Hypothalamus (tissue), 51 donors: Measurements from ENCODE around the gene WDR27.
A peak's percentile ranks its signal among the peaks of the same experiment; 100 is the strongest.
"Not testable (repeated sequence)": the region's sequence is repeated elsewhere in the genome, so short reads cannot be mapped to it uniquely, and the experiment has no call there.

Source experiments
- DNase-seq, 51 donors: peaks; one replicate each; lab custom pipeline; 2025; lab: John Stamatoyannopoulos, UW

The WDR27 gene

DNA sequence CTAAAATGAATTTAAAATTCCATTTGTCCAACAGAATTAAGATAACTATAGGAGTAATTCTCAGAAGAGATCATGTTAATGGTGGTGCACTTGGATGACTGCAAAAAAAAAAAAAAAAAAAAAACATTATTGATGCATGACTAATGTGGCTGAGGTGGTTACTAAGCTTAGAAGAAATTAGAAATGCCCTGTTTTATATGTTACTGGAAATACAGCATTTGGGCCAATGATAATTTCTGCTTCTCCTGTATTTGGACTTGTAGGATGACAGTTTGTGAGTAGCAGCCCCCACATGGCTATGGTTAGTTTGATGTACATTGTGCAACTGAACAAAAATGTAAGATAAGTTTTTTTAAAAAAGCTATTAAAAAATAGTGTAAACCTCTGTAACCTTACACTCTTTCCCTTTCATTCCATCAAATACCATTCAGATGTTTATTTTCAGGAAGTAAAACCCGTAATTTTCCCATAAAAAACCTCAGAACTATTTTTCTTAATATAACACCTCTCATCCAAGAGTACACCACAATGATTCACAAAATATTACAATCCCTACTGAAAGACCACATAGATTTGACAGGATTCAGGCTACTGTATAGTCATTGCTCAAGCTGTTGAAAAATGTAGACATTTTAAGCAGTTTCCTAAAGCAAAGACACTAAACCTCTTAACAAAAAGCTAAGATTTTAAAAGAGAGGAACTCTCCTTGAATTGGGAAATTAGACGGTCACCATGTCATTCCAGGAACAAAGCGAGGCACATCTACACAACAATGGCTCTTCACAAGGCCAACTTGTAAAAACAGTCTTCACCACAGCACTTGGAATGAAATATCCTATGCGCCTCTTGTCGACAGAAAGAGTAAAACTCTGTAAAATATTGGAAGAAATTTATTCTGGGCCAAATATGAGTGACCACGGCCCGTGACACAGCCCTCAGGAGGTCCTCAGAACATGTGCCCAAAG is 83.0 kb downstream of the WDR27 start:
- DNase-seq: no peak

DNA sequence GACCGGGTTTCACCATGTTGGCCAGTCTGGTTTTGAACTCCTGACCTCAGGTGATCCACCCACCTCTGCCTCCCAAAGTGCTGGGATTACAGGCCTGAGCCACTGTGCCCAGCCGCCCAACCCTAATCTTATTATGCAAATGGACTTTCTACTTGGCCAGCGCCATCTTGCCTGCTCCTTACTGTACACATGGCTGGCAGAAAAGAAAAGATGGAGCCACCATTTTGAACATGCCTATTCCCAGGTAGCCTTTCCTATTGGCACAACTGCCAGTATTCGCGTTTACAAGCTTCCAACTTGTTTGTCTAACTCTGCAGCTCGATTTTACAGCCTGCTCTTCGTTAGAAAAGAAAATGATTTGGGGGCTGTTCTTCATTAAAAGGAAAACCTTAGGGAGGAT is 84.3 kb downstream of the WDR27 start:
- no peak for DNase-seq

DNA sequence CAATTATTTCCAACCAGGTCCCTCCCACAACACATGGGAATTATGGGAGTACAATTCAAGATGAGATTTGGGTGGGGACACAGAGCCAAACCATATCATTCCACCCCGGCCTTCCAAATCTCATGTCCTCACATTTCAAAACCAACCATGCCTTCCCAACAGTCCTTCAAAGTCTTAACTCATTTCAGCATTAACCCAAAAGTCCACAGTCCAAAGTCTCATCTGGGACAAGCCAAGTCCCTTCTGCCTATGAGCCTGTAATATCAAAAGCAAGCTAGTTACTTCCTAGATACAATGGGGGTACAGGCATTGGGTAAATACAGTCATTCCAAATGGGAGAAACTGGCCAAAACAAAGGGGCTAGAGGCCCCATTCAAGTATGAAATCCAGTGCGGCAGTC is 93.2 kb downstream of the WDR27 start:
- not testable (repeated sequence) for DNase-seq

DNA sequence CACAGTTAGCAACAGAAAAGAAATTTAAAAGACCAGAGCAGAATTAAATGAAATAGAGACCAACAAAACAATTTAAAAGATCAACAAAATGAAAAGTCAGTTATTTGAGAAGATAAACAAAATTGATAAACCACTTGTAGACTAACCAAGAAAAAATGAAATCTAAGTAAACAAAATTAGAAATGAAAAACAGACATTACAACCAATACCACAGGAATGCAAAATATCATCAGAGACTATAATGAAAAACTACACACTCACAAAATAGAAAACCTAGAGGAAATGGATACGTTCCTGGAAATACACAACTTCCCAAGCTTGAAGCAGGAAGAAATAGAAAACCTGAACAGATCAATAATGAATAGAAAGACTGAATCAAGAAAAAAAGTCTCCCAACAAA is 97.8 kb downstream of the WDR27 start:
- no peak for DNase-seq

DNA sequence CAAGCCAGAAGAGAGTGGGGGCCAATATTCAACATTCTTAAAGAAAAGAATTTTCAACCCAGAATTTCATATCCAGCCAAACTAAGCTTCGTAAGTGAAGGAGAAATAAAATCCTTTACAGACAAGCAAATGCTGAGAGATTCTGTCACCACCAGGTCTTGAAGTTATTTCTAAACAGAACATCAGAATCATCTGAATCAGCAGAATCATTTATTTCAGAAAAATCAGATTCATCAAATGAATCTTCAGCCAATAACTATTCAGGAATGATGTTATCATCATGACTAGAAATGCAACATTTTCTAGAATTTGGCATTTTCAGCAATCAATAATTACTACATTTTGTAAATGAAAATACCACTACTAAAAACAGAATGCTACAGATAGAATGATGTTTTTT is 100.7 kb downstream of the WDR27 start:
- not testable (repeated sequence) for DNase-seq

DNA sequence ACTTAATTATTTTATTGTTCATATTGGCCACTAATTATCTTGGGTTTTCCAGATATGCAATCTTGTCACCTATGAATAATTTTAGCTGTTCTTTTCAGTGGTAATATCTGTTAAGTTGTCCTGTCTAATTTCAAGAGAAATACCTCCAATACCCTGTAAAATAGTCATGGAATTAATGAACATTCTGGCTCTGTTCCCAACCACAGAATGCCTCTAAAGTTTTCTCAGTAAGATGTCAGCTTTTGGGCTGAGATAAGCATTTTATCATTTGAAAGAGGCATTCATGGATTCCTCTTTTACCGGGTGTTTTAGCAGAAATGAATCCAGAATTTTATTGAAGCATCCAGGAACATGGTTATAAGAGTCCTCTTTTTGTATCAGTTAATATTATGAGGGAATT is 109.3 kb downstream of the WDR27 start:
- no peak for DNase-seq

DNA sequence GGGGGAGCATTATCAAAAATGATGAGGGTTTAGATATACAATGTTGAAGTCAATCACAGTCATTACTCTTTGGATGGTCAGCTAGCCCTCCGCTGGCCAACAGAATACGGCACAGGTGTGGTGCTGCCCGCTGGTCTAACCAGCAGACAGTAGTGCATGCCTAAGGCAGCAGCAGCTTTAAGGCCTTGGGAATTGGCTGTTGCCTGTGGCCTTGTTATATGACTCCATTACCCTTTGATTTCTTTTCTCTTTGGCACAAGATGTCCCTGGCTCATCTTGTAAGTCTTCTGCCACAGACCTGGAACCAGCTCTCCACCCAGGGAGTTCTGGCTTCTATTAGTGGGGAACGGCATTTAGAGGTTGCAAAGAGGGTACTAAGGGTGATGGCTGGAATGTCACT is 110.2 kb downstream of the WDR27 start:
- no peak for DNase-seq

DNA sequence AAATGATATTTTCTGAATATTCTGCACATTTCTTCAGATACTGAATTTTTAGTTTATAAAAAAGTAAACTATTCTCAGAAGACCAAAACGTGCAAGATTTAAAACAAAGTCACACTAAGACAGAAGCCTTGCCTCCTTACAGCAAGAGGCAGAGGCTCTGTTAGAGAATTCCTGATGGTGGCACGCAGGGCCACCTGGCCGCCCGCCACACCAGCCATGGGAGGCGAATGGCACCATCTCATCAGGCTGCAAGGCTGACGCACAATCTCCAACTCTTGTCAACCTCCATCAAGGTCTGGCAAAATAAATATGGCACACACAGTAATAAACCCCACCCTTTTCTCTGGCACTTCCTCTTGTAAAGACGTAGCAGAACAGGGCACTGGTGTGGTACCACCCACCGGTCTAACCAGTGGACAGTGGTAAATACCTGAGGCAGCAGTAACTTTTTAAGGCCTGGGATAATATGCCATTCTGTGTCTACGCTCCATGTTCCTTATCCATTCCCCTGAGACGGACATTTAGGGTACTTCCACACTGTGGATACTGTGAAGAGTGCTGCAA is 111.4 kb downstream of the WDR27 start:
- no peak for DNase-seq

DNA sequence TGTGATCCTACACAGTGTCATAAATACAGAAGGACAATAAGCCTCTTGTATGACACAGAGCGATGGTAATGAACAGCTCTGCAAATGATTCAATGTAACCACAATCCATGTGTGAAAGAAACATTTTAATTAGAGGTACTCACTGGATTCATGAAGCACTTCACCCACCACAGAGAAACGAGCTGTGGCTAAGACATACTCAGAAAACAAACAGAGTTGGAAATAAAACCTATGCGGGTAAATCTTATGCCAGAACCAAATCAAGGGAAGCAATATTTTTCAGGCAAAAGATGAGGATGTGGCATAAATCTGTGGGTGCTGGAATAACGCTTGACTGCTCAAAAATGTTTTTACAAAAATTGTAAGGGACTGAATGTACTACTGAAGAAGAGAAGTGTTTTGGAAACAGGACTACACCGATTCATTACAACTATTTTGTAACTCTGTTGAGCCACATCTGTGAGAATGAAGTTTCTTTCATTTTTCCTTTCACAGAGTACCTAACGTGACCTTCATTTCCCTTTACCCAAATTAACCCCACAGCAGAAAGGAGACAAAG is 112.1 kb downstream of the WDR27 start:
- DNase-seq: no peak

DNA sequence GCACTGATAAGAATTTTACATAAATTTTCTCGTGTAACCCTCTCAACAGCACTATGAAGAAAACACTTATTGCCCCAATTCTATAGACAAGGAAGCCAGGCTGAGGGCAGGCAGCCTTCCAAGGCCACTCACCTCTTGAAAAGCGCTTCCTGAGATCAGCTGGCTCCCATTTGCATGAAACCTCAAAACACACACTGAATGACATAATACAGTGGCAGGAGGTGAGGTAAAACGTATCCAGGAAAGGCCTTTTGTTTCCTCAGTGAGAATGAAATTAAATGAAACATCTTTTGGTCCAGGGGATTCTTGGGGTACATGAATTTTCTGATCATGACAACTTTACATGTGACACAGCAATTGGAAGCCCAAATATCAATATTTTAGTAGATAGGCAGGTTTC is 112.5 kb downstream of the WDR27 start:
- DNase-seq: peak in 1 of 51 donors; percentile 4

DNA sequence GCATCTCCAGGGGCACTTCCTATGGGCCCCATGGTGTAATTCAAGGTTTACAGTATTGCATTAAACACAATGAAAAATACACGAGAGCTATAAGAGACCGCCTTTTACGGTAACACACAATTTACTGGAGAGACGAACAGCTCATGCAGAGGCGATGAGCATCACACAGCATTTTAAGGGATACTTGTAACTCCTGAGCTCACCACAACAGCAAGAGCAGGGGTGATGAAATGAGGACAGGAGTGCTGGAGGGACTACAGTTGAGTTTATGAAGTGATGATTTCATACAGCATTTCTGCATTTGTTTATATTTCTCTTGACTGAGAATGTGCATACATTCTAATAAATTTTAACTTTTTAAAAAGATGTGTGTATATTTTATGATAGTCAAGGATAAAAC is 113.9 kb downstream of the WDR27 start:
- no peak for DNase-seq

DNA sequence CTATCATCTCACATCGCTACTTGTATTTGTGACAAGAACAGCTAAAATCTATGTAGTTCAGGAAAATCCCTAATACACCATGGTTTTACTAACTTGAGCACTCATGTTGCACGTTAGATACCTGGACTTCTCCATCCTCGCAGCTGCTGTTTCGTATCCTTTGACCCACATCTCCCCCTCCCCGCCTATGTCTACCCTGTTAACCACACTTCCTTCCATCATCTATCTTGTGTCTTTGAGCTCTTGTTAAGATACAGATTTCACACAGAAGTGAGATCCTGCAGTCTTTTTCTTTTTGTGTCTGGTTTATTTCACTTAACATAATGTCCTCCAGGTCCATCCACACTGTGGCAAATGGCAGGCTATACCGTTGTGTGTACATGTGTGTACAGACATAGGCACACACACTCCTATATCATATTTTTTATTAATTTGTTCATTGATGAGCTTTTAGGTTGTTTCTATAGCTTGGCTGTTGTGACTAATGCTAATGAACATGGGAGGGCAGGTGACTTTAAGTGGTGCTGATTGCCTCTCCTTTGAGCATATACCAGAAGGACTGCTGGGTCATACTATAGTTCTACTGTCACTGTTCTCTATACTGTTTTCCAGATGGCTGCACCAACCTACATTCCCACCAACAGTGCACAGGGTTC is 117.8 kb downstream of the WDR27 start:
- no peak for DNase-seq

DNA sequence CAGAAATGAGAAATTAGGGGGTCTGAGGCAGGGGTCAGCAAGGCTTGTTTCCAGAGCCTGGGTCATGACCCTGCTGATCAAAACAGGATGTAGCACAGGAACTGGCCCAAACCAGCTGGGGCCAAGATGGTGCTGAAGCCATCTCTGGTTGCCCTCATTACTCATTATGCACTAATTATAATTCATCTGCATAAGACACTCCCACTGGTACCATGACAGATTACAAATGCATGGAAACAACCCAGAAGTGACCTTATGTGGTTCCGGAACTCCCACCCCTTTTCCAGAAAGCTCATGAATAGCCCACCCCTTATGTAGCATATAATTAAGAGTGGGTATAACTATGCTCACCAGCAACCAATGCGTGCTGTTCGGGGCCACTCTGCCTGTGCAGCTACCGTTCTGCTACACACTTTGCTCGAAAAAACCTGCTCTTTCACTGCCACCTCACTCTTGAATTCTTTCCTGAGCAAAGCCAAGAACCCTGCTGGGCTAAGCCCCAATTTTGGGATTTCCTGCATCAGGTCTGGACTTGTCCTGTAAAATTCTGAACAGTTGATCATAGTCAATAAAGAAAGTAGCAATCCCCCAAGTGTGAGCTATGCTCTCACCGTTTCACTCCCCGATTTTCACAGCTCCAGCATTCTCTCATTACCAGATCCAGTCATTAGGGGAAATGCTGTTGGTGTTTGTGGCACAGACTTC is 122.3 kb downstream of the WDR27 start:
- no peak for DNase-seq

DNA sequence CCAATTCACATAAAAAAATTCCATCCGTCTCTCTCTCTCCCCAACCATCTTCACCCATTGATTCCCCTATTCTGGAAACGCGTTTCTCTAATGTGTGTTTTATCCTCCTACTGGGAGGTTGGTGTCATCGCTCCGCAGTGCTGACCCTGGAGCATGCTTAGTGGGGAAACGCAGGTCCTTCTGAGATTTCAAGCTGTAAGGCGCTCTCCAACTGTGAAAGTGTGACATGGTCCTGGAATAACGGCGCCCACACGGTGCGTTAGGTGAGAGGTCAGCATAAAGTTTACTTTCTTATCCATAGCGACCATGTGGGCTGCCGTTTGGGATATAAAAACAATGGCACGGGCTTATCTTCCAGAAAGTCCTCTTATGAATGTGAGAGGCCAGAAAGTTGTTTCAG is 123.9 kb downstream of the WDR27 start:
- DNase-seq: no peak

DNA sequence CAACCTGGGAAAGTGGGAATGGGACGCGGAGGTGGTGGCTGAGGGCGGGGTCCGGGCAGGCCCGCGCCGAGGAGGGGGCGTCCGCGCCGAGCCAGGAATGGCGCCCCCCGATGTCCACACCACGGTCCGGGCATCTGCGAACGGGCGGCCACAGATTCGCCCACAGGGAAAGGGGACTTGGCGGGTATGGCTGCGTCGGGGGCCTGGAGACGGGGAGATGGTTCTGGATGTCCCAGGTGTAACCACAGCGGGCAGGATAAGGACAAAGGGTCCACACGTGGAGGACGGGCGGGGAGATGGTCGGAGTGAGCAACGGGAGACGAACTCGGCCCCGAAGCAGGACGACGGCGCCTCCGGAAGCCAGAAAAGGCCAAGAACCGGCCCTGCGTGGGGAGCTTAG is 124.6 kb downstream of the WDR27 start:
- DNase-seq: no peak

DNA sequence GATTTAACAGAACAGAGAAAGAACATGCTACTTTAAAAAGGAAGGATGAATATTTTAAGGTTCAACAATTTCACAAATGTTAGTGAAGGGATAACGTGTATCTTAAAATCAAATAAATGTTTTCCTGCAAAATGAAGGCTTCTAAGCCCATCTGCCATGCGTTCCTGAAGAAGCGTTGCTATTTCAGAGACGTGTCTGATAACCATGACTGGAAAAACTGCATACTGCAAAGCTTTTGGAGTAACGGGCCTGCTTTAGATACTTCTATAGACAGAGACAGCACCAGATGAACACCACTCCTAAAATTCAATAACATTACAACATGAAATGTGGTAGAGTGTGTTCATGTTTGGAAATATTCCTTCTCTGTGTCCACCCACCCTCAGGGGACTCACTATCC is 126.0 kb downstream of the WDR27 start:
- DNase-seq: no peak

DNA sequence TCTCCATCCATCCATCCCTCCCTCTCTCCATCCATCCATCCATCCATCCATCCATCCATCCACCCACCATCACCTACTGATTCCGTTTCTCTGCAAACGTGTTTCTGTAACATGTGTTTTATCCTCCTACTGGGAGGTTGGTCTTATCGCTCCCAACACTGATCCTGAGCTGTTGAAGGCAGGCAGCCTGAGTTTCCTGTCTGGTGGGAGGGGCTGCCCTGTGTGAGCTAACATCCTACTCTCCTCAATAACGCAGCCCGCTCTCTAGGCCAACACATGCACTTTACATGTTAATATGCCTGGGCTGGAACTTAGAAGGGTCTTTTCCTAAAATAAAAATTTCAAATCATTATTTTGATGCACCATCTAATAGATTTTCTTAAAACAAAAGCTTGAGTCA is 126.5 kb downstream of the WDR27 start:
- DNase-seq: no peak

DNA sequence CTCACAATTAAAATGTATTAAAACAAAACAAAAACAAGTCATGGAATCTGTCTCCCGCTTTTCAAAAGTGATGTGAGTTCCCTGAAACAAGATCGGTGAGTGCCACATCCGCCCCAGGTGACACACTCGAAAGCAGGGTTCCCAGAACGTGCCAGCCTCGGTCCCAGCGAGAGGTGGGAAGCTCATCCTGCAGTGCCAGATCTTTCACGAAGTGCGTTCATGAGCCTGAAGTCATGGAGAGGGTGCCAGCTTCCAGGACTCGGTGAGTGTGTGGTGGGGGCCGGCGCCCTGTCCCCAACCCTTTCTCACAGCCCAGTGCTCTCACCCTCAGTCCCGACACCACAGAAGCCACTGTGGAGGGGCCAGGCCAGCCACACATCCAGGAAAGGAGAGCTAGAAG is 127.4 kb downstream of the WDR27 start:
- no peak for DNase-seq

DNA sequence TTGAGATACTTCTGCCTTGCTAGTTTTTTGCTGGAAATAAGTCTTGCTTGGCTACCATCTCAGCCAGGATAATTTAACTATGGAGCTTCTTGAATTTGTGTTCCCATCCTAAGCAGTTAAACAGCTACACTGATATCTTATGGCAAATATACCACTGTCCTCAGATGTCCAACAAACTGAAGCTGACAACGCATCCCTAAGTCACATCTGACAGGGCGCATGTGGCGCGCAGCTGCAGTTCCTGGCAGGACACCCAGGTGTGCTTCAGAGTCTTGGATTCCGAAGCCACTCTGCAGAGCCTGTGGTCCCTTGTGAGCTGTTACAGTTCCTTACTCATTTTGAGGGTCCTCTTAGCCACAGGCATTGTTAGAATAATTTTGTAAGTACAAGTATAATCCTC is 127.9 kb downstream of the WDR27 start:
- no peak for DNase-seq

DNA sequence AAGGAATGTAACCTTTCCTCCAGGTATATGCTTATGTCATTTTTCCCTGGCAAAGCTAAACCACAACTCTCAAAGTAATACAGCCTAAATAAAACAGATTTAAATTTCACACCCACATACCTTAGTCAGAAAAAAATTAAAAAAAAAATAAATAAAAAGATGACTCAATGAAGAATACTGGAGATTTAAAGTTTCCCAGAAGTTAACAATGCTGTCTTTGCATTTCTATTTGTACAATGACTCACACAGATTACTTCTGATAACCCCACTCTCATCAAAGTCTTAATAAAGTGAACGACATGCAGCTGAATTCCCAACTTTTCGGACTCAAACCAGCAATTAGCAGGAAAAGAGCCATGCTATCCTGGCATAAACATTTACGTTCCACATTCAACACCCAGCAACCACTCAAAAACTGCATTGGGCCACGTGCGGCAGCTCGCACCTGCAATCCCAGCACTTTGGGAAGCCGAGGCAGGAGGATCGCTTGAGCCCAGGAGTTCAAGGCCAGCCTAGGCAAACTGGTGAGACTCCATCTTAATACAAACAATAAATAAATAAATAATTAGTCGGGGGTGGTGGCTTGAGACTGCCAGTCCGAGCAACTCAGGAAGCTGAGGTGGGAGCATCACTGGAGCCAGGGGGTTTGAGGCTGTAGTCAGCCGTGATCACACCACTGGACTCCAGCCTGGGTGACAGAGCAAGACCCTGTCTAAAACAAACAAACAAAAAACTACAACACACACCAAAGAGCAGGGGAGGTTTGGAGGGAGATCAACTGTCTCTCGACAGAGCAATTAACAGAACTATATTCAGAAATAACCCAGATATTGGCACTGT is 130.5 kb downstream of the WDR27 start:
- no peak for DNase-seq
